Activated naive CD4-positive, alpha-beta T cell treated with anti-CD3 and anti-CD28 coated beads, Interleukin-2, amount 50 U/mL, for 72 hours (primary cell): Measurements from ENCODE around the gene TRIM41. TPM values are rescaled to one million over a fixed set of nuclear protein-coding genes. Genes with fewer than 3 reads are reported as not detected.

Experiments used
- ATAC-seq, 2 donors: fragments of 150-1000 bp; cut with Tn5 transposase; 2 replicates each; pipeline ENCODE4 v1.10.0; 2021; ENCODE audit warnings: mild to moderate bottlenecking in 2 of 2, moderate library complexity in 2 of 2
- DNase-seq, 2 donors: peaks; one replicate each; pipeline ENCODE4 v3.0.0; 2021 to 2022; ENCODE audit warnings: low spot score in 2 of 2
- H3K27ac Mint-ChIP-seq, 2 donors: one replicate each; pipeline ENCODE4 v1.8.0; 2022; ENCODE audit warnings: mild to moderate bottlenecking in 2 of 2, mixed read lengths in 2 of 2
- H3K36me3 Mint-ChIP-seq, 2 donors: one replicate each; pipeline ENCODE4 v1.8.0; 2022; ENCODE audit warnings: mixed read lengths in 2 of 2
- H3K9me3 Mint-ChIP-seq, 2 donors: one replicate each; pipeline ENCODE4 v1.8.0; 2022; ENCODE audit warnings: mixed read lengths in 2 of 2
- total RNA-seq, 2 donors: library from RNA; stranded (reverse); gene quantifications; one replicate each; pipeline ENCODE4 v1.2.3, GENCODE V29; 2022

Gene TRIM41
- total RNA-seq, 2 donors from 2014 or later: 33.1 to 36.4 TPM

DNA sequence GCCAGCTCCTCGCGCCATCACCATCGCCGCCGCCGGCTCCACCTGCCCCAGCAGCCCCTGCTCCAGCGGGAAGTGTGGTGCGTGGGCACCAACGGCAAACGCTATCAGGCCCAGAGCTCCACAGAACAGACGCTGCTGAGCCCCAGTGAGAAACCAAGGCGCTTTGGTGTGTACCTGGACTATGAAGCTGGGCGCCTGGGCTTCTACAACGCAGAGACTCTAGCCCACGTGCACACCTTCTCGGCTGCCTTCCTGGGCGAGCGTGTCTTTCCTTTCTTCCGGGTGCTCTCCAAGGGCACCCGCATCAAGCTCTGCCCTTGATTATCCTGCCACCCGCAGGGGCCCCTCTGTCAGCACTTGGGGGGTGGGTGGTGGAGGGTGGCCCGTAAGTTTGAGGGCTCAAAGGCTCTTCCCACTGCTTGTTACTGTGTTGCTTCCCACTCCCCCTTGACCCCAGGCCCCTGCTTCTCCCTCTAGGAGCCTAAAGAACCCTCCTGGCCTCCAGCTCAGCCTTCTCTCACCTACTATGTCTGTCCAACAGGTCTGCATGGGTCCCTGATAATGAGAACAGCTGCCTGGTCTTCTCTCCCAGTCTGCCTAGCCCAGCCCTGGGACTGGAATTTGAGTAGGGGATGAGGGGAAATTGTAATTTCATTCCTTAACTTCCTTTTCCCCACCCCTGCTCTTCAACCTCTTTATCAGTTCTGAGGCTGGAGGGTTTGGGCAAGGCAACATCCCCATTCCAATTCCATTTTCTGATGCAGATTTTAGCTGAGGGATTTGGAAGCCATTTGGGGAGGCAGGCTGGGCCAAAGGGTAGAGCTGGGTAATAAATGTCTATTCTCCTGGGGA lies 11.6 kb downstream of the TRIM41 start:
- DNase-seq (peak in 1 of 2 donors; percentile 3), ATAC-seq (peak; percentile 8 to 20)
- peaks cover 21 to 32% of the 10 kb centered on the region in 2 donors for H3K36me3 Mint-ChIP-seq
- no peaks in the 10 kb centered on the region for H3K9me3 Mint-ChIP-seq
- H3K27ac Mint-ChIP-seq: peak overlapping the region; percentile 67 to 97

DNA sequence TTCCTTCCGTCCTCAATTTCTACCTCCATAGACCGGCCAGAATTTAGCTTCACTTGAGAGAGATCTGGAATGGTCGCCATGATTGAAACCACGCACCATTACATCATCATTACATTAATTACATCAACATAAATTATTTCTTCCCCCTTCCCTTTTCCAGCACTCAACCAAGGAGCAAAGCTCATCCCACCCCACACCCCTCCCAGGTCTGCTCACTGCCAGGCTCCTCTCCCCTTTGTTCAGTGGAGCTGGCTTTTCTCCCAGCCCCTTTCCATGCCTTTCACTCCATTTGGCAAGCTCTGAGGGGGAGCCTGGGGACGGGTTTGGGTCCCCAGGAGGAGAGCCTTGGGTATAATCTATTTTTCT lies 12.2 kb downstream of the TRIM41 start:
- no peaks in the 10 kb centered on the region for H3K9me3 Mint-ChIP-seq
- peaks cover 21 to 29% of the 10 kb centered on the region in 2 donors for H3K36me3 Mint-ChIP-seq
- DNase-seq (peak in 1 of 2 donors; percentile 2), ATAC-seq (no peak)
- H3K27ac Mint-ChIP-seq: peak overlapping the region; percentile 67 to 97

DNA sequence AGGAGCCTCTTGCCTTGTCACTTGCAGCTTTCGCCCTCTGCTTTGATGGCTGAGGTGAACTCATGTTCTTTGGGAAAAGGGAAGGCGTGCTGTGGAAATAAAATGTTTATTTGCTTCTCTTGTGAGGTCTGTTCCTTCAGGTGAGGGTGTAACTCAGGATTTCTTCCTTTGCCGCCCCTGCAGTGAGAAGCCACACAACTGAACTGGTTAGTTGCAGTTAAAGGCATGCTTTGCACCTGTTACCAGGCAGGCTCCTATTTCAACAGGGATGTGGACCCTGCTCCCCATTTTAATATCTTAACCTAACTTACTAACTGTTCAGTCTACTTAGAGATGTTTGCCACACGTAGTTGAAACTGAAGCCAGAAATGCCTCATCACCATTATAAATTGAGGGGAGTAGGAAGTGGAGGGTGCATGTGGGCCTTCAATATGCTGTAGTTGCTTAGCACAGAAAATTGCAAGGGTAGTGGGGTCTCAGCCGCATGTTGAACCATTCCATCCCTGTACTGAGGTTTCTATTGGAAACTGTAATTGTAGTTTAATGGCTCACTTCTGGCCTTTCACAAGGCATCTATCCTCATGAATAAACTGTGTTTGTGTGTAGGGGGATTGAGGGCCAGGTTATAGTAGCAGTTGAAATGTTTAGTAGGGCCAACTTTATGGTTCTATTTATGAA lies 12.7 kb downstream of the TRIM41 start:
- DNase-seq (peak in 1 of 2 donors; percentile 2), ATAC-seq (no peak)
- H3K27ac Mint-ChIP-seq: peak overlapping the region; percentile 67 to 97
- peaks cover 21 to 33% of the 10 kb centered on the region in 2 donors for H3K36me3 Mint-ChIP-seq
- no peaks in the 10 kb centered on the region for H3K9me3 Mint-ChIP-seq

DNA sequence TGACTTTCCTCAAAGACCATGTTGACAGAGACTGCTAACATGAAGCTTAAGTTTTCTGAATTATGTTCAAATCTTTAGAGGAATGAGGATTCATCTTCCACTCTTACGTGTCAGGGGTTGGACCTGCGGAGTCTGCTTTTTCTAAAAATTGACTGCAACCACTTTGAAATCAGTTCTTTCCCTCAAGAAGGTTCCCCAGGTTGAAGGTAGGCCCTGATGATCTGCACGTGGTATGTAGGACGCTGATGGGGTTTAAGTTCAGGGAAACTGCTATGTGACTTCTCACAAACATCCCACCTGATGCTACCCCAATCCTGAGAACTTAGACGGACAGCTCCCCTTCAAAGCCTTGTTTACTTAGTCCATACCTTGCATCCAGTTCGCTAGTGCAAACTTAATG lies 13.4 kb downstream of the TRIM41 start:
- peak overlapping the region in 1 of 2 donors; percentile 77 for H3K27ac Mint-ChIP-seq
- no peaks in the 10 kb centered on the region for H3K9me3 Mint-ChIP-seq
- DNase-seq: no peak
- ATAC-seq: no peak
- H3K36me3 Mint-ChIP-seq: peaks cover 26 to 39% of the 10 kb centered on the region in 2 donors

DNA sequence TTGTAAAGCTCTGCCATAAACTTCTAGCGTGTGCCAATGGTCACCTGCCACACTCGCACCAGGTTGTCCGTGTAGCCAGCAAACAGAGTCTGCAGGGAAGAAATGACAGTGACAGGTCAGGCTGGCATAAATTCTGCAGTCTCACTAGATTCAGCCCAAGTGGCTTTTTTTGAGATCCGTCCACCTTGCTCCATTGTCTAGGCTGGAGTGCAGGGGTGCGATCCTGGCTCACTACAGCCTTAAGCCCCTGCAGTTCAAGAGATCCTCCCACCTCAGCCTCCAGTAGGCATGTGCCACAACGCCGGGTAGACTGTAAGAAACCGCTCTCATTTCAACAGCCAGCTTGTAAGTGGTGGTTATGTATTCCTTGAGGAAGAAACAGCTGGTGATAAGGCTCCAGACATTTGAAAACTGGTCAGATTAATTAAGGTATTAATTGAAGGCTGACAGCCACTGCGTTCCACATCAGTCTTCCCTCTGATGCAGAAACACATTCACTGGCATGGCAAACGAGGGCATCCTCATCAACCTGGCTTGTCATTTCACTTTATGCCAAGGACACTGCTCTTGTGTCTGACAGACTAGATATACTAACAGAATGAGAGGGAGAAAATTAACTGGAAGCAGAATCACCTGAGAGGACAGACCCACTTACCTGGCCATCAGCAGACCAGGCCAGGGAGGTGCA lies 14.0 kb downstream of the TRIM41 start:
- DNase-seq (no peak), ATAC-seq (no peak)

DNA sequence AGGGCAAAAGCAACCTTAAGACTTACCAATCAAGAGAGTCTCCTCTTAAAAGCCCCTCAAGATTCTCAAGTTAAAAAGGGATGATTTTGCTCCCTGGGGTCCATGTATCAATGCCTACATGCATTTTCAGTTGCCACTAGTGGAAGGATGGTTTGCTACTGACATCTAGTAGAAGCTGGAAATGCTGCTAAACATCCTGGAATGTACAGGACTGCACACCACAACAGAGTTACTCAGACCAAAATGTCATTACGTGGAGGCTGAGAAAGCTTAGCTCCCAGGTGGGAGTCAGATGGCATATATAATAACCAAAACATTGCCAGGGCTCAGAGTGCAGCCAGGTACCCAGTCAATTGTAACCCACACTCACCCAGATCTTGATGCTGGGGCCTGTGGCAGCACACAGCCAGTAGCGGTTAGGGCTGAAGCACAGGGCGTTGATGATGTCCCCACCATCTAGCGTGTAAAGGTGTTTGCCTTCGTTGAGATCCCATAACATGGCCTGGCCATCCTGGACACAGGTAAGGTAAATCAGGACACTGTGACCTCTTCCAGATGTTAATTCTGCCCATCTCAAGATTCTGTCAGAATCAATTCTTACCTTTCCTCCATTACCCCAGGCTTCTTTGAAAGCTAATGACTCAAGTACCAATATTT lies 14.8 kb downstream of the TRIM41 start:
- DNase-seq (no peak), ATAC-seq (no peak)
- Mint-ChIP-seq H3K36me3 (peaks cover 39 to 53% of the 10 kb centered on the region in 2 donors), H3K27ac (peak overlapping the region; percentile 42 to 94), H3K9me3 (no peaks in the 10 kb centered on the region)

More for the DNA sequence above, 14.0 kb downstream of the TRIM41 start:
- Mint-ChIP-seq H3K27ac (peak overlapping the region in 1 of 2 donors; percentile 77), H3K36me3 (peaks cover 32 to 46% of the 10 kb centered on the region in 2 donors), H3K9me3 (no peaks in the 10 kb centered on the region)

DNA sequence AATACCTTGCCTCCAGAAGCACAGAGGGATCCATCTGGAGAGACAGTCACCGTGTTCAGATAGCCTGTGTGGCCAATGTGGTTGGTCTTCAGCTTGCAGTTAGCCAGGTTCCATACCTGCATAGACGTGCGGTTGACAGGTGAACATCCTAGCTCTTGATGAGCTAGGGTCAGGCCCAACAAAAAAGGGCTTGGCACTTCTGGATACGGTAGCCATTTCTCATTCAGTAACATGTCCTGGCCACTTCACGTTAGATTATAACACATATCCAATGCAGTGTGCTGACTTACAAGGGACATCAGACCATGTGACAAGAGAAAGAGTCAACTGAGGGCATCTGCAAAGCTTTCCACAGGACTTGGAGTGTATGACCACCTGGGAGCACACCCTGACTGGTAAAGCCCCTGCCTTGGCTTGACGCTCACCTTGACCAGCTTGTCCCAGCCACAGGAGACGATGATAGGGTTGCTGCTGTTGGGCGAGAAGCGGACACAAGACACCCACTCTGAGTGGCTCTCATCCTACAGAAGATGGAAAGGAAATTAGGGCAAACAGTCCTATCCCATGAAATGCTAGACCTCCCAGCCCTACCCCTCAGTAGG lies 16.1 kb downstream of the TRIM41 start:
- peaks cover 52 to 66% of the 10 kb centered on the region in 2 donors for H3K36me3 Mint-ChIP-seq

DNA sequence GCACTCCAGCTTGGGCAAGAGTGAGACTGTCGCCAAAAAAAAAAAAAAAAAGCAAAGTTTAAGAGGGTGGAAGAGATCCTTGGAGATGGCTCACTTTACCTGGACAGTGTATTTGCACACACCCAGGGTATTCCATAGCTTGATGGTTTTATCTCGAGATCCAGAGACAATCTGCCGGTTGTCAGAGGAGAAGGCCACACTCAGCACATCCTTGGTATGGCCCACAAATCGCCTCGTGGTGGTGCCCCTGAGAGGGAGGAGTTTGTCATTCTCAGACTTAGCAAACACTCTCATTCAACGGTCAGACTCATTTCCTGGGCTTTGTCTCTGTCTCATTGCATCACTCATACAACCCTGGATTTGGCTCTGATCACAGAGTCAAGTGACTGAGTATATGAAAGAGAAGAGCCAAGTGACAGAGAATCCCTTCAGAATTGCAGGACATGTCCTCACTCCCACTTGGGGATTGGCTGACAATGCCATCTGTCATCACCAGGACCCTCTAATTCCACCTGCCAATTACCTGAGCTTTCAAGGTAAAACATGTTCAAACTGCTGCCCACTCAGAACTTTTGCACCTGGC lies 18.4 kb downstream of the TRIM41 start:
- DNase-seq (peak; percentile 64 to 73), ATAC-seq (peak; percentile 65 to 68)
- Mint-ChIP-seq H3K9me3 (no peaks in the 10 kb centered on the region), H3K36me3 (peaks cover 65 to 70% of the 10 kb centered on the region in 2 donors), H3K27ac (peak overlapping the region; percentile 96 to 100)

More for the DNA sequence above, 16.1 kb downstream of the TRIM41 start:
- DNase-seq: no peak
- no peak for ATAC-seq
- Mint-ChIP-seq H3K9me3 (no peaks in the 10 kb centered on the region), H3K27ac (peak overlapping the region; percentile 42 to 94)

DNA sequence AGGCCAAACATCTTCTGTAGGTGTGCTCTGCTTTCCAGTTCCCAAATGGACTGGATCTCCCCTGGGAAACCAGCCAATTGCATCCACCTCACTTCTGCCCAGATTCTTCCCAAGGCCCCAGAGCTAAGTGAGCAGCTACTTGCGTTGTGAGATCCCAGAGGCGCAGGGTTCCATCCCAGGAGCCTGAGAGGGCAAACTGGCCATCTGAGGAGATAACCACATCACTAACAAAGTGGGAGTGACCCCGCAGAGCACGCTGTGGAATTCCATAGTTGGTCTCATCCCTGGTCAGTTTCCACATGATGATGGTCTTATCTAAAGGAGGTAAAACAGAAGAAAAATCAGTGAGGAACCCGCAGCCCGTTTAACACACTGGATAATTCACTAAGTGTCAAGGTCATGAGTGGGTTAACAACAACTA lies 19.0 kb downstream of the TRIM41 start:
- peak overlapping the region; percentile 96 to 100 for H3K27ac Mint-ChIP-seq
- no peaks in the 10 kb centered on the region for H3K9me3 Mint-ChIP-seq
- ATAC-seq: no peak
- H3K36me3 Mint-ChIP-seq: peaks cover 66 to 68% of the 10 kb centered on the region in 2 donors
- peak in 1 of 2 donors; percentile 5 for DNase-seq

DNA sequence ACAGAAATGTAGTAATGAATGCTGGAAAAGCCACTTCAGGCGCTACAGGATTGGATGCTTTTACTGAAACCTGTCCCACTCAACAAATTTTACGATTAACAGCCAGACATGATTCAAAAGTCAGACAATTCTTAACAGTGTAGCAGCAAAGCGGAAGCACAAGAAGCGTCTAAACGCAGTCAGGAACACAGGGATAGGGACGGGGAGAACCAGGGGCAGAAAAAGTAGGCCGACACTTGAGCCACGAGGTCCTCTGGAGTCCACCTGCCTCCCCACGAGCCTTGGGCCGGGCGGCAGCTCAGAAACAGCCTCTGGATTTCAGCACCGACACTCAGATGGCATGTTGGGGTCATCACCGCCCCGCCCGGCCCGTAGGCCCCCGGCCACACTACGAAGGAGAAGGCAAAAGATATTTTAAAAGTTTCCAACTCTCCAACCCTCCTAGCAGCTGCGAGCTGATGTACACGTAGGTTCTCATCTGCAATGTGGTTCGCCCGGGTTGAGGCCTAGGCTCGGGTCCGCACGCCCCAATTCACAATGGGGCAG lies 20.0 kb downstream of the TRIM41 start:
- DNase-seq (no peak), ATAC-seq (peak in 1 of 2 donors; percentile 1)
- Mint-ChIP-seq H3K9me3 (no peaks in the 10 kb centered on the region), H3K27ac (peak overlapping the region; percentile 96 to 100), H3K36me3 (peaks cover 69 to 70% of the 10 kb centered on the region in 2 donors)

DNA sequence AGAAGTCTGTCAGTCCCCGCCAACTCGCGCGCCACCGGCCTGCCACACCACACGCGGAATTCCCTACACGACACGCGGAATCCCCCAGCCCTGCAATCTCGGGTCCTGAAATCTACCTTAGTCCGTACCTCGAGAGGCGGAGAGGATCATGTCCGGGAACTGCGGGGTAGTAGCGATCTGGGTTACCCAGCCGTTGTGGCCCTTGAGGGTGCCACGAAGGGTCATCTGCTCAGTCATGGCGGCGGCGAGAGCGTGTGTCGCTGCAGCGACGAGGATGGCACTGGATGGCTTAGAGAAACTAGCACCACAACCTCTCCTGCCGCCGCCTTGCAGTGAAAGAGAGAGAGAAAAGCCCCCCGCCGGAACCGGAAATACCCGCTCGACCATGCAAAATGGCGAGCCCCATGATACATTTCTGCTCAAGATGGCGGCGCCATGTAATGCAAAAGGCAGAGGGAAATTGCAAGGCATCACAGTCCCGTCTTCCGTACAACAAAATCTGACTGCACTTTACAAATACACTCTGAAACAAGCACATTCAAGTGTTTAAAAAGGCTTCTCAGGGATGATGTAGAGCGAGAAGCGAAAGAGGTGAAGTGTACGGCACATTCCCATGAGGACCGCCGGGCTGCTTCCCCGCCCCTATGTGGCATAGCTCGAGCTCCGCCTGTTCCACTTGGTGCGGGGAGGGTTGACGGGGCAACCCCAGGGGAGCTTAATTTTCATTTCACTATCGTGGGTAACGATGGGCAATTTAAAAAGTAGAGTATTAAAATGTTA lies 20.7 kb downstream of the TRIM41 start, which contains the start of gene RACK1:
TSS of gene RACK1 (minus strand) at position 343 of the 780 bp plus-strand sequence. CDS start at position 237, 106 bp downstream.
- Mint-ChIP-seq H3K9me3 (no peaks in the 10 kb centered on the region), H3K27ac (peak within 1 kb of the TSS; percentile 96 to 100), H3K36me3 (peaks cover 66 to 68% of the 10 kb centered on the region in 2 donors)
- peak; percentile 83 to 88 for DNase-seq
- peak; percentile 64 to 71 for ATAC-seq

DNA sequence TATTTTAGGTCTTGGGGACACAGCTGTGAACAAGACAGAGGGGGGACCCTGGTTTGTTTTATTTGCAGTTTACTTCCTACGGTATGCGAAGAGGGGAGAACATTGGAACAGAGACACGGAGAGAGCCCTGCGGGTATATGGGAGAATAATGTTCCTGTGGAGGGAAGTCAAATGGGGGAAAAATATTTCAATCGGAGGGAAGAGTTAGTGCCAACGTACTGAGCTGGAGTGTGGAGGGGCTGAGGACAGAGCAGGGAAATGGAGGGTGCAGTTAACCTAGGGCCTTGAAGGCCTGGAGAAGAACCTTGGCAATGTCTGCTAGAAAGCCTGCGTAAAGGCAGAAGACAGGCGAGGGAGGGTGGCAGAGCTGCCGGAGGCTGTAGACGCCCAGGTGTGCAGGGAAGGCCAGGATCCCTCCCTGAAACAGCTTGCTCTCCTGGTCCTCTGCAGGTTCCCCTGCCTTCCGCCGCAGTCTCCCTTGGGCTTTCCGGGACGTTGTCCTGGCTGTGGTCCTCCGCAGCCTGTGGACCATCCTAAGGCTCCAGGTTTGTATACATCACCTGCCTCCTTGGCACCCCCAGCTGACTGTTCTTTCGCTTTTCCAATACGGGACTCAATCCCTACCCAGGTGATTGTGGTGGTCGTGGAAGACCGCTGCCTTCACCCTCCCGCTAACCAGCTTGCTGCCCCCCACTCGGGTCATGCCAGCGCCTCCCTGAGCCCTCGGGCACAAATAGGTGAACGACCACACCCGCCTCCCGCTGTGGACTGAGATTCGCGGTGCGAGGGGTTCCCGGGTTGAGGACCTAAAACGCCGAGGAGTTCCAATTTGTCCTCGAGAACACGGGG lies 22.6 kb downstream of the TRIM41 start:
- DNase-seq (peak in 1 of 2 donors; percentile 13), ATAC-seq (no peak)
- Mint-ChIP-seq H3K27ac (peak overlapping the region; percentile 96 to 100), H3K9me3 (no peaks in the 10 kb centered on the region), H3K36me3 (peaks cover 56 to 69% of the 10 kb centered on the region in 2 donors)

DNA sequence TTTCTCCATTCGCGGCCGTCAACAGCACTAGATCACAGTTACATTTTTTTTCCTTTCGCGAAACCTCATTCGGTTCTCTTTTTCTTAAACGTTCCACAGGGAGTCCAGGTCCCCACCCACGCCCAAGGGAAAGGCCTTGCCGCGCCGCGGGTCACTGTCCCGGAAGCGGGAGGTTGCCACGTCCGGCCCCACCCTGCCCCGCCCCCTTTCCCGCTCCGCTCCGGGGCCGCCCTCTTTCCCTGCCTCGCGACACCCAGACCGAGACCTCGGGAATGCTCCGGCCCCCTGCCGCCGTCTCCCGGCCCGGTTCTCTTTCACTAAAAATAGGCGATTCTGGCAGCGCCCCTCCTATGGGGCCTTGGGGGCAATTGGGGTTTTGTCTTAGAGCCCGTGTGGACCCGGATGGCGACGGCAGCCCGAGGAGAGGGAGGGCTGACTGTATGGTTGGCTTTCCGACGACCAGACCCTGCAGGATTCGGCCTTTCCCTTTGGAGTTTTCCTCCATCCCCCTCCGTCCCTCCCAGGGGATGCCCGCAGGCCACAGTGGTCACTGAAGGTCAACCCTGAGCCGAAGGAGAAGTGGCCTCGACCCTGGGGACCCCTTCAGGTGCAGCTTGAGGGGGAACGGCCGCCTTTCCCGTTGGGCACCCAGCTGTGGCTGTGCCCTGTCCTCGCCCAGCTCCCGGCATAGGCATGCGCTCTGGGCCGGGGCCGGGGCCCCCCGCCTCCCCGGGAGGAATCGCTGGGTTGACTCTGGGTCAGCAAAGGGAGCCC lies 23.4 kb downstream of the TRIM41 start:
- ATAC-seq (peak; percentile 66), DNase-seq (peak; percentile 80 to 90)
- Mint-ChIP-seq H3K36me3 (peaks cover 54 to 62% of the 10 kb centered on the region in 2 donors), H3K27ac (peak overlapping the region; percentile 96 to 100), H3K9me3 (no peaks in the 10 kb centered on the region)
